Endometrial microvascular endothelial cells (primary cell): ENCODE measurements around the gene AGBL3. TPM values are rescaled to one million over a fixed set of nuclear protein-coding genes. Genes with fewer than 3 reads are reported as not detected.

Experiments used
- in situ Hi-C: cut with HindIII; loops from 2 replicates; pipeline ENCODE4 v1.10.0; 2017; ENCODE audit warnings: low sequenced_read_pairs, low pct_unique_long_range_greater_than_20kb; ENCODE audit errors: inconsistent ontology term
- total RNA-seq: library from RNA; depleted of rRNA; stranded (reverse); fragments of >200 nt; gene quantifications from one replicate; pipeline ENCODE4 v1.2.3, GENCODE V29; 2015; ENCODE audit errors: inconsistent ontology term

AGBL3 gene
- total RNA-seq, 1 donor from 2014 or later, result 0.56 TPM

GRCh38 chr7:135159359-135160085, 173.2 kb downstream of the AGBL3 start:
- in situ Hi-C loops, result loop anchor here (25.0 kb wide), 1 partner anchor 172 kb away; the partner anchor contains the start of gene AGBL3

DNA sequence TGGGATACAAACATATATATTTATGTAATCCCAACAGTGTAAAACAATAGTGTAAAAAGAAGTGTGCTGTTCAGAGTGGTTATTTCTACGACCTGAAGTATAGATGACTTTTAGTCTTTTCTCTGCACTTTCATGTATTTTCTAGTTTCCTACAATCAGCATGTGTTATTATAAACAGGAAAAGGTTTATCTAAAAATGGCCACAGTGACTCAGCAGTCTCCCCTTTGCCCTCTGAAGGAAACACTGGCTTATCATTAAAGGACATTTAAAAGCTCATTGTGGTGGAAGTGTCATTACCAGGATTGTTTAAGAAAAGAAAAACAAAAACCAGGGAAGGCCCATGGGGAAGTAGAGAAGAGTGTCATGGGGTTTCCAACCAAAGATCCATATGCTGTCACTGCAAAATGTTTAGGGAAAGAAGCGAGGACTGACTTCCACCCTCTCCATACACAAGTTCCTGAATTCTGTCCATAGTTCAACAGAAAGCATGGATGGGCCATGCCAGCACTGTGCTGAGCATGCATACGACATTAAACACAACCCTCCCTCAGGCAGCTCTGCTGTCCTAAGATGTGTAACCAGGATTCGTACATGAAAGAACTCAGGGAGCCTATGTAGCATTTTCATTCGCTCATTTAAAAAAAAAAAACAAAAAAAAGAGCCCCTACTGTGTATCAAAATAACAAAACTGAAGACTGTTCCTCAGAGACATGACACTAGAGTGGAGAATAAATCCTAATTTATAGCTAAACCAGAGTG, 174.0 kb downstream of the AGBL3 start:
- in situ Hi-C loops, result loop anchor here (25.0 kb wide), 1 partner anchor 173 kb away; the partner anchor contains the start of gene AGBL3

DNA sequence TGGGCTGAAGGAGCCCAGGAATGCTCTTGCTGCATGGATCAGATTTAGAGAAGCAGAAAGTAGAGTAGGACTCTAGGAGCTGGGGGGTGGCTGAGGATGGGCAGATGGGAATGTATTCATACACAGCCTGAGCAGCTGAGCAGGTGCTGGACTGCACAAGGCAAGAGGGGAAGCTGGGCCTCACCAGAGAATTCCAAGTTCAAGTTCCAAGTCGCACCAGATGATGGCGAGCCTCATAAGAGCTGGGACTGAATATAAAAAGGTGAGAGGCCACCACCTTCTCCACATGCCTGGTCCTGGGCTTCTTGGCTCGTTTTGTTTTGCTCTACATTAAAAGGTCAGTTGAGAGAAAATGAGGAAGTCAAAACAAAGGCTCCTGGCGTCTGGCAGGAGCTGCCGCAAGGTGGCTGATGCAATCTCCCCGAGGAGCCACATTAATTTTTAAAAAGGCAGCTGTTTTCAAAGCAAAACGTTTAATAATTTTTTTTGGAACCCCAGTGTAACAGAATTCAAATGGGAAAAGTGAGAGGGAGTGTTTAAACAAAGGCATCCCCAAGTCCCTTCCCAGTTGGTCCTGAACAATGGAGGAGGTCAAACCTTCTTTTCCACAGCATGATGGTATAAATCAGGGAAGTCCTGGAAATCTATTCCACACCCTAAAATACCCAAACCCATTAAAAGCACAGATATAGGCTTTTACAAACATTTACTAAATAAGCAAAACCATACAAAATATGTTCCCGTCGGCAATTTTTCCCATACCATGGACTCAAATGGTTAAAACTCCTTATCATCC, 174.7 kb downstream of the AGBL3 start:
- in situ Hi-C loops, result loop anchor here (25.0 kb wide), 1 partner anchor 174 kb away; the partner anchor contains the start of gene AGBL3

- in situ Hi-C loops, result loop anchor here (25.0 kb wide), 1 partner anchor 174 kb away; the partner anchor contains the start of gene AGBL3
Measured at GRCh38 chr7:135161669-135162068, 175.4 kb downstream of the AGBL3 start.

DNA sequence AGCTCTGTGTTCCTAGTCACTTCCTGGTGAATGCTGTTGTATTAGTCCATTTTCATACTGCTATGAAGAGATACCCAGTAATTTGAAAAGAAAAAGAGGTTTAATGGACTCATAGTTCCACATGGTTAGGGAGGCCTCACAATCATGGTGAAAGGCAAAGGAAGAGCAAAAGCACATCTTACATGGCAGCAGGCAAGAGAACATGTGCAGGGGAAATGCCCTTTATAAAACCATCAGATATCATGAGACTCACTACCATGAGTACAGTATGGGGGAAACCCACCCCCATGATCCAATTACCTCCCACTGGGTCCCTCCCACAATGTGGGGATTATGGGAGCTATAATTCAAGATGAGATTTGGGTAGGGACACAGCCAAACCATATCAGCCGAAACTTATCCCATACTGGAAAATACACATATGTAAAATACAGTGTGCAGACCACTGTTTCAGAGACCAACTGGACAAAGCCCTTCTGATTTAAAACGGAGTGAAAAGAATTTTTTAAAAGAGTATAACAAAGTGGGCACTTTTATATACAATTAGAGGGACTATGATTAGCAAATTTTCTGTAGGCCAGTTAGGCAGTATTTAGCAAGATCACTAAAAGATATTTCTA, 176.2 kb downstream of the AGBL3 start:
- in situ Hi-C loops, result loop anchor here (25.0 kb wide), 1 partner anchor 175 kb away; the partner anchor contains the start of gene AGBL3

DNA sequence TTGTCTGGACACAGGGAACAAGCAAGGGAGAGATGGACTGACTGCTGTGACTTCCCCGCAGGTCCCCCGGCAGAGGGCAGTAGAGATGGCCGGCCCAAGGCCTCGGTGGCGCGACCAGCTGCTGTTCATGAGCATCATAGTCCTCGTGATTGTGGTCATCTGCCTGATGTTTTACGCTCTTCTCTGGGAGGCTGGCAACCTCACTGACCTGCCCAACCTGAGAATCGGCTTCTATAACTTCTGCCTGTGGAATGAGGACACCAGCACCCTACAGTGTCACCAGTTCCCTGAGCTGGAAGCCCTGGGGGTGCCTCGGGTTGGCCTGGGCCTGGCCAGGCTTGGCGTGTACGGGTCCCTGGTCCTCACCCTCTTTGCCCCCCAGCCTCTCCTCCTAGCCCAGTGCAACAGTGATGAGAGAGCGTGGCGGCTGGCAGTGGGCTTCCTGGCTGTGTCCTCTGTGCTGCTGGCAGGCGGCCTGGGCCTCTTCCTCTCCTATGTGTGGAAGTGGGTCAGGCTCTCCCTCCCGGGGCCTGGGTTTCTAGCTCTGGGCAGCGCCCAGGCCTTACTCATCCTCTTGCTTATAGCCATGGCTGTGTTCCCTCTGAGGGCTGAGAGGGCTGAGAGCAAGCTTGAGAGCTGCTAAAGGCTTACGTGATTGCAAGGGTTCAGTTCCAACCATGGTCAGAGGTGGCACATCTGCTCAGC, 178.2 kb downstream of the AGBL3 start:
- in situ Hi-C loops, result loop anchor here (25.0 kb wide), 1 partner anchor 177 kb away; the partner anchor contains the start of gene AGBL3

- in situ Hi-C loops, result loop anchor here (25.0 kb wide), 1 partner anchor 179 kb away; the partner anchor contains the start of gene AGBL3
Measured at GRCh38 chr7:135165862-135166261, 179.6 kb downstream of the AGBL3 start.

GRCh38 chr7:135166338-135166990, 180.2 kb downstream of the AGBL3 start:
- in situ Hi-C loops, result loop anchor here (25.0 kb wide), 1 partner anchor 179 kb away; the partner anchor contains the start of gene AGBL3

DNA sequence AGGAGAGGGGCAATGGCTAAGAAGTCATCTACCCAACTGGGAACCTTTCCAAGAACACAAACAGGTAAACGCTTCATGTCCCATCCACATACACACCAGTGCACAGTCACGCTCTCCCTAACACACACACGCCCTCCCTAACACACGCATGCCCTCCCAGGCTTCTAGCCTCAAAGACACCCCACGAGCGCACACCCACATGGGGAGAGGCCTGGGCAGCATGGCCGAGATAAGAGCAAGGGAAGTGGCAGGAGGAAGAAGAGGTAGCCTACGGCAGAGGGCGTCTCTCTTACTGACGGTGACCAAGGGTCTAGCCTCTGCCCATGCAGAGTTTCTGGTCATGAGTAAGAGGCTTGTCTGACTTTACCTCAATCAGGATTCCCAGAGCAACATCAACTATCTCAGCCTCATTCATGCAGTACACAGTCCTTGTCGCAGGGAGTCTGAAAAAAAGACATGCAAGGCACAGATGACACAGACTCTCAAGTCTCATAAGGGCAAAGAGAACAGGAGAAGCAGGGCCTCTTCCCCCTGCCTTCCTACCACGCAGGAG, 181.1 kb downstream of the AGBL3 start:
- in situ Hi-C loops, result loop anchor here (25.0 kb wide), 1 partner anchor 180 kb away; the partner anchor contains the start of gene AGBL3

- in situ Hi-C loops, result loop anchor here (25.0 kb wide), 1 partner anchor 181 kb away; the partner anchor contains the start of gene AGBL3
Measured at GRCh38 chr7:135168001-135168400, 181.7 kb downstream of the AGBL3 start.

GRCh38 chr7:135168489-135169140, 182.3 kb downstream of the AGBL3 start:
- in situ Hi-C loops, result loop anchor here (25.0 kb wide), 1 partner anchor 181 kb away; the partner anchor contains the start of gene AGBL3

- in situ Hi-C loops, result loop anchor here (25.0 kb wide), 1 partner anchor 182 kb away; the partner anchor contains the start of gene AGBL3
Measured at GRCh38 chr7:135169141-135169963, 183.0 kb downstream of the AGBL3 start.

- in situ Hi-C loops, result loop anchor here (25.0 kb wide), 1 partner anchor 183 kb away; the partner anchor contains the start of gene AGBL3
Measured at GRCh38 chr7:135169964-135170273, 183.6 kb downstream of the AGBL3 start.

GRCh38 chr7:135170274-135170997, 184.1 kb downstream of the AGBL3 start, which contains the start of gene CYREN:
CYREN (minus strand) TSS chr7:135170707; CDS start chr7:135168922, 1,785 bp downstream.
- in situ Hi-C loops, result loop anchor here (25.0 kb wide), 1 partner anchor 183 kb away; the partner anchor contains the start of gene AGBL3
